Brain microvascular endothelial cell (primary cell): ENCODE measurements around the gene LCORL.
A peak's percentile ranks its signal among the peaks of the same experiment; 100 is the strongest.

Source experiments
- DNase-seq: peaks from one replicate; pipeline ENCODE4 v3.0.0-alpha.2; 2020
- H3K27ac ChIP-seq: fragments of 250-450 bp; sonication (Bioruptor Pico); 2 replicates; pipeline ENCODE4 v1.5.1; 2020; ENCODE audit warnings: mild to moderate bottlenecking, moderate library complexity
- H3K27me3 ChIP-seq: fragments of 250-450 bp; sonication (Bioruptor Pico); replicated peaks from 2 replicates; pipeline ENCODE4 v1.5.1; 2020; ENCODE audit warnings: mild to moderate bottlenecking
- H3K36me3 ChIP-seq: fragments of 250-450 bp; sonication (Bioruptor Pico); replicated peaks from 2 replicates; pipeline ENCODE4 v1.5.1; 2020; ENCODE audit warnings: mild to moderate bottlenecking
- H3K4me3 ChIP-seq: 2 replicates; pipeline ENCODE4 v1.5.1; 2011; ENCODE audit warnings: low read depth, mild to moderate bottlenecking, control low read depth, low read length, moderate library complexity
- CTCF ChIP-seq: IDR thresholded peaks from 2 replicates; pipeline ENCODE4 v1.5.1; 2011; ENCODE audit warnings: low read depth, mild to moderate bottlenecking, moderate library complexity, low read length, control low read depth, inconsistent platforms; ENCODE audit errors: missing control alignments
- in situ Hi-C: cut with HindIII; loops from 2 replicates; pipeline ENCODE4 v1.10.0; 2017; ENCODE audit warnings: low sequenced_read_pairs, low pct_ligation_motif_present

Gene LCORL

DNA sequence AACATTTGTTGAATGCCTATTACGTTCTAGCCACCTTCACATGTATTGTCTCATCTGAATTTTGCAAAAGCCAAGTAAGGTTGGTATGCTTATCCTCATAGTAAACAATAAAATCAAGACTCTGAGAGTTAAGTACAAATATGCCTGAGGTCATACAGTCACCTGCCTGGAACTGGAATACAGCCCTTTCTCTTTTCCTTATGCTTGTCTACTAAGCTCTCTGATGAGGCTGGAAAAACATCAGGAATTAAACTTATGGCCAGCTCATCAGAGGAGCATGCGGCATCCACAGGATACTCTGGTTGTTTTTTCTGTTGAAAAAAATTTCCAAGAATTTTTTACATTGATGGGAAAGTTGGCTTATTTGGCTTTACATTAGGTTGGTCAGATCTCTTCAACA is 175.3 kb downstream of the LCORL start:
- in situ Hi-C loops: no loop called here
- DNase-seq: peak; percentile 14
- H3K36me3 ChIP-seq: no peaks in the 10 kb centered on the region
- H3K27me3 ChIP-seq: no peaks in the 10 kb centered on the region
- TF ChIP-seq CTCF: no peak
- H3K27ac ChIP-seq: no peak overlapping the region
- H3K4me3 ChIP-seq: no peak overlapping the region

- Histone ChIP-seq H3K27ac (no peak overlapping the region), H3K4me3 (no peak overlapping the region), H3K36me3 (no peaks in the 10 kb centered on the region), H3K27me3 (no peaks in the 10 kb centered on the region)
- DNase-seq: no peak
- no peak for TF ChIP-seq CTCF
- in situ Hi-C loops: no loop called here
Measured at GRCh38 chr4:17823871-17824669, 197.5 kb downstream of the LCORL start.

DNA sequence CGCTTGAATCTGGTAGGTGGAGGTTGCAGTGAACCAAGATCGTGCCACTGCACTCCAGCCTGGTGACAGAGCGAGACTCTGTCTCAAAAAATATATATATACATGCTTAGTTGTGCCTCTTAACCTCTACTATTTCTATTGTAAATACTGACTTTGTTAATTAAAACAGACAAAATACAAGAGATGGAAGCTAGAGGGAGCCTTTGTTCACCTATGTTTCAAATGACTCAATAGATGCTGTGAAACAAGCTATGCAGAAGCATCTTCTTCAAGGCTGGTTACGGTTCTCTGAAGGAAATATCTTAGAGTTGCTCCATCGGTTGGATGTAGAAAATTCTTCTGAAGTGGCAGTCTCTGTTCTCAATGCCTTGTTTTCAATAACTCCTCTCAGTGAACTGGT is 204.5 kb downstream of the LCORL start:
- no peaks in the 10 kb centered on the region for H3K36me3 ChIP-seq
- in situ Hi-C loops: no loop called here
- TF ChIP-seq CTCF: peak; percentile 52
- peak; percentile 31 for DNase-seq
- H3K27ac ChIP-seq: no peak overlapping the region
- H3K4me3 ChIP-seq: no peak overlapping the region
- H3K27me3 ChIP-seq: no peaks in the 10 kb centered on the region

GRCh38 chr4:17816142-17816541 is 205.4 kb downstream of the LCORL start:
- H3K27me3 ChIP-seq: no peaks in the 10 kb centered on the region
- in situ Hi-C loops: no loop called here
- no peak for DNase-seq
- no peaks in the 10 kb centered on the region for H3K36me3 ChIP-seq
- H3K27ac ChIP-seq: no peak overlapping the region
- TF ChIP-seq CTCF: no peak
- no peak overlapping the region for H3K4me3 ChIP-seq

GRCh38 chr4:17814140-17814539 is 207.4 kb downstream of the LCORL start:
- no peak for TF ChIP-seq CTCF
- H3K4me3 ChIP-seq: no peak overlapping the region
- H3K36me3 ChIP-seq: no peaks in the 10 kb centered on the region
- peak; percentile 48 for DNase-seq
- in situ Hi-C loops: no loop called here
- no peaks in the 10 kb centered on the region for H3K27me3 ChIP-seq
- peak overlapping the region; percentile 30 for H3K27ac ChIP-seq

- H3K27me3 ChIP-seq: no peaks in the 10 kb centered on the region
- H3K36me3 ChIP-seq: no peaks in the 10 kb centered on the region
- no peak for TF ChIP-seq CTCF
- in situ Hi-C loops: no loop called here
- H3K27ac ChIP-seq: no peak overlapping the region
- DNase-seq: no peak
- peak overlapping the region; percentile 90 for H3K4me3 ChIP-seq
Measured at GRCh38 chr4:17812801-17813200, 208.8 kb downstream of the LCORL start.
